ENCODE data around the gene LY6G6D.
A peak's percentile ranks its signal among the peaks of the same experiment; 100 is the strongest.

Gene LY6G6D

GRCh38 chr6:31720196-31720770, 5.1 kb downstream of the LY6G6D start:
- no peak for DNase-seq

GRCh38 chr6:31721351-31722020, 6.3 kb downstream of the LY6G6D start, which contains the start of gene LY6G6C:
Gene LY6G6C (minus strand): TSS chr6:31721746. CDS start chr6:31721679, 67 bp downstream.
- DNase-seq = no peak

- no peak for DNase-seq
Measured at GRCh38 chr6:31722173-31722572, 7.0 kb downstream of the LY6G6D start.

- no peak for DNase-seq
Measured at GRCh38 chr6:31723245-31723979, 8.3 kb downstream of the LY6G6D start, which contains the start of gene MPIG6B. Gene MPIG6B (plus strand): TSS chr6:31723373. CDS start chr6:31723384, 11 bp downstream.

GRCh38 chr6:31723980-31724691, 9.0 kb downstream of the LY6G6D start:
- DNase-seq = no peak

- peak; percentile 84 to 97 (median 91) for DNase-seq
Measured at GRCh38 chr6:31725502-31726350, 10.6 kb downstream of the LY6G6D start.

GRCh38 chr6:31727034-31727716, 12.0 kb downstream of the LY6G6D start:
- DNase-seq = peak; percentile 89 to 96 (median 92)

GRCh38 chr6:31727717-31728671, 12.8 kb downstream of the LY6G6D start:
- DNase-seq = peak in 3 of 4 experiments; percentile 40 to 64 (median 53)

GRCh38 chr6:31728767-31729514, 13.8 kb downstream of the LY6G6D start, which contains the start of gene DDAH2:
Gene DDAH2 (minus strand): TSS chr6:31729299. CDS start chr6:31729161, 138 bp downstream.
- no peak for DNase-seq

- peak; percentile 88 to 95 (median 92) for DNase-seq
Measured at GRCh38 chr6:31729515-31729978, 14.4 kb downstream of the LY6G6D start.

- peak; percentile 77 to 88 (median 86) for DNase-seq
Measured at GRCh38 chr6:31729979-31730630, 15.0 kb downstream of the LY6G6D start.

GRCh38 chr6:31730631-31731086, 15.5 kb downstream of the LY6G6D start:
- DNase-seq = no peak

- DNase-seq = no peak
Measured at GRCh38 chr6:31732029-31732428, 16.9 kb downstream of the LY6G6D start.

GRCh38 chr6:31733734-31734133, 18.6 kb downstream of the LY6G6D start:
- DNase-seq = no peak

- no peak for DNase-seq
Measured at GRCh38 chr6:31734247-31734820, 19.2 kb downstream of the LY6G6D start.

GRCh38 chr6:31734821-31735406, 19.8 kb downstream of the LY6G6D start:
- DNase-seq = peak; percentile 61 to 83 (median 80)

- peak; percentile 83 to 90 (median 86) for DNase-seq
Measured at GRCh38 chr6:31736021-31736767, 21.0 kb downstream of the LY6G6D start, which contains the start of gene CLIC1. Gene CLIC1 (minus strand): TSS chr6:31736530. CDS start chr6:31736300, 230 bp downstream.
